Activated effector memory CD4-positive, alpha-beta T cell treated with Interleukin-2 at 50 U/mL for 16 hours (primary cell): ENCODE data around the gene TENM3.

Experiments used
- DNase-seq: peaks from one replicate; pipeline ENCODE4 v3.0.0-alpha.2; 2020

TENM3 gene

GRCh38 chr4:182255441-182256190 lies 12.4 kb downstream of the TENM3 start:
- no peak for DNase-seq

GRCh38 chr4:182257016-182257415 lies 13.8 kb downstream of the TENM3 start:
- no peak for DNase-seq

- DNase-seq = no peak
Observed at GRCh38 chr4:182257503-182257902, 14.3 kb downstream of the TENM3 start.

- DNase-seq = no peak
Observed at GRCh38 chr4:182258441-182259000, 15.3 kb downstream of the TENM3 start.

- DNase-seq = no peak
Observed at GRCh38 chr4:182261651-182262223, 18.5 kb downstream of the TENM3 start.

- DNase-seq = no peak
Observed at GRCh38 chr4:182263562-182263961, 20.4 kb downstream of the TENM3 start.

GRCh38 chr4:182264139-182264752 lies 21.0 kb downstream of the TENM3 start:
- no peak for DNase-seq

GRCh38 chr4:182265881-182266280 lies 22.7 kb downstream of the TENM3 start:
- no peak for DNase-seq

GRCh38 chr4:182267048-182267447 lies 23.8 kb downstream of the TENM3 start:
- no peak for DNase-seq

- no peak for DNase-seq
Observed at GRCh38 chr4:182268966-182269365, 25.8 kb downstream of the TENM3 start.

- no peak for DNase-seq
Observed at GRCh38 chr4:182271731-182272130, 28.5 kb downstream of the TENM3 start.

- no peak for DNase-seq
Observed at GRCh38 chr4:182272151-182272550, 28.9 kb downstream of the TENM3 start.

- DNase-seq = no peak
Observed at GRCh38 chr4:182273191-182273935, 30.2 kb downstream of the TENM3 start.

- DNase-seq = no peak
Observed at GRCh38 chr4:182276210-182277109, 33.3 kb downstream of the TENM3 start.

- no peak for DNase-seq
Observed at GRCh38 chr4:182277377-182277776, 34.2 kb downstream of the TENM3 start.

GRCh38 chr4:182278729-182279128 lies 35.5 kb downstream of the TENM3 start:
- DNase-seq = no peak

GRCh38 chr4:182280436-182281111 lies 37.4 kb downstream of the TENM3 start:
- DNase-seq = no peak

- no peak for DNase-seq
Observed at GRCh38 chr4:182286035-182286434, 42.8 kb downstream of the TENM3 start.

GRCh38 chr4:182286931-182287330 lies 43.7 kb downstream of the TENM3 start:
- DNase-seq = no peak

- DNase-seq = no peak
Observed at GRCh38 chr4:182288534-182288933, 45.3 kb downstream of the TENM3 start.

GRCh38 chr4:182289809-182290208 lies 46.6 kb downstream of the TENM3 start:
- no peak for DNase-seq

- DNase-seq = no peak
Observed at GRCh38 chr4:182291175-182291574, 48.0 kb downstream of the TENM3 start.
